ENCODE measurements around the gene ADGB.

Gene ADGB

DNA sequence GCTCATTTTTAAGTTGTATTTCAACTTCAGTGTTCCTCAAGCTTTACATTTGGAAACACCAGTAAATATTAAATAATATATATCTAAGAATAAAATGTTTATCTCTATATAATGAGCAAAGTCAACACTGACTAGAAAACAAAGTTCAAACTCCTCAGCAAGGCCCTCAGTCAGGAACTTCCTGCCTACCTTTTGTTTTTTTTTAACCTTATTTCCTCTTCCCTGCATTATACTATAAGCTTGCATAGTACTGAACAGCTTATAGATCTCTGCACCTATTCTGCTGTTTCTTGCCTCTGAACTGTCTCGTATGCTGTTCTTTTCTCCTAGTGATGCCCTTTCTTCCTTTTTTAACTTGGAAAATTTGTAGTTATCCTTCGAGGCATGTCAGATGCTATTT is 29.6 kb downstream of the ADGB start:
- DNase-seq (ENCODE audit: low read depth in 1 of 2, low spot score in 1 of 2): no peak

DNA sequence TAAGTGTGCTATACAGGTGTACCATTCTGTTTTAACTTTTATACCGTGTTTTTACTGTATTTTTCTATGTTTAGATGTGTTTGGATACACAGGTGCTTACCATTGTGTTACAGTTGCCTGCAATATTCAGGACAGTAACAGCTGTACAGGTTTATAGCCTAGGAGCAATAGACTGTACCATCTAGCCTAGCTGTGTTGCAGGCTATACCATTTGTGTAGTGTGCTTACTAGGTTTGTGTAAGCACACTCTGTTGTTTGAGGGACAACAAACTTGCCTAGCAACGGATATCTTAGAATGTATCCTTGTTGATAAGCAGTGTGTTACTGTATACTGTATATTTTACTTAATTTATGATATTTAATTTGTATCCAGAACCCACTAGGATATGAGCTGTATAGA is 35.2 kb downstream of the ADGB start:
- no peak for DNase-seq (ENCODE audit: low read depth in 1 of 2, low spot score in 1 of 2)

GRCh38 chr6:146635165-146635564 is 36.4 kb downstream of the ADGB start:
- DNase-seq (ENCODE audit: low read depth in 1 of 2, low spot score in 1 of 2): no peak

DNA sequence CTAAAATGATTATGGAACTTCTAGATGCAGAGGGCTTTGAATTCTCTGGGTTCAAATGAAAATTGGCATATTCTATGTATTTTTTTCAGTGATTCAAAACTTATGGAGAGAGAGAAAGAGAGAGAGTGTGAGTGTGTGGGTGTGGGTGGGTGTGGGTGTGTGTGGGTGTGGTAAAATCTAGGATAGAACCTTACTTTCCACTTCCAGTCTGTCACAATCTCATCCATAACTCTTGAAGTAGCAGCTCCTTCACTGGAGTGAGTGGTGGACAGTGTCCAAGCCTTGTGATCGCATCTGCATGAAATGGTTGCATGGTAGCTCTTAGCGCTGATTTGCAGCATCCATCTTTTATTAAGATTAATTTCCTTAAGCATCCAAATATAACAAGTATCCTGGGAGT is 37.7 kb downstream of the ADGB start:
- no peak for DNase-seq (ENCODE audit: low read depth in 1 of 2, low spot score in 1 of 2)

DNA sequence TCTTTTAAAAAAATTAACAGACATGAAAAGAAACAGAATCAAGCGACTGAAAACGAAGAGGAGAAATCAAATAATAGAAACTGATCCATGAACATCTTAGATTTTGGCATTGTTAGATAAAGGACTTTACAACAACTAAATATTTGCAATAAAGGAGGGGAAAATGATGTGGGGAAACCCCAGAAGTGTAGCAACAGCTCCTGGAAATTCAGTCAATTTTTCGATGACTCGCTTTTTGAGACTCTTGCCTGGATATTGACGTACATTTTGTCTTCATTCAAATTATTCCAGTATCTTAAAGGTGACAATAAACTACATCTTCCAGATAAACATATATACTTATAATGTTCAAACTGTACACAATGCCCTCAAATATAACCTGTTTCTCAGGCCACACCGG is 44.1 kb downstream of the ADGB start:
- DNase-seq (ENCODE audit: low read depth in 1 of 2, low spot score in 1 of 2): no peak

GRCh38 chr6:146650799-146651481 is 52.2 kb downstream of the ADGB start:
- no peak for DNase-seq (ENCODE audit: low read depth in 1 of 2, low spot score in 1 of 2)

DNA sequence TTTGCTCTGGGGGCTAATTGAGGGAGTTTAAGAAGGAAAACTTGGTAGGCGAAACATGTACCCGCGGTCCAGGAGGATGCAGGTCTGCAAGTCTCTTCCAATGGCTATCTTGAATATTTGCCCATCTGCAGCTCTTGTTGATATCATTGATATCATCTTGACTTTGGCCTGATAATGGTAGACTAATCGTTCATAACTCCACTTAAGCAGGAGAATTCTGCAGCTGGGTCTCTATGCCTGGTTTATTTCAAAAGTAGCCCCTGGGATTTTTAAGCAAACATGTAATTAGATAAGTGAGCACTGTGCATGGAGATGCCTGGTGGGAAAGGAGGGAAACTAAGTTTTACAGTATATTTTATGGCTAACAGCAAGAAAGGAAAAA is 52.7 kb downstream of the ADGB start:
- no peak for DNase-seq (ENCODE audit: low read depth in 1 of 2, low spot score in 1 of 2)

GRCh38 chr6:146657432-146657831 is 58.7 kb downstream of the ADGB start:
- DNase-seq (ENCODE audit: low read depth in 1 of 2, low spot score in 1 of 2): no peak

- no peak for DNase-seq (ENCODE audit: low read depth in 1 of 2, low spot score in 1 of 2)
These were observed 66.1 kb downstream of the ADGB start for GRCh38 chr6:146664871-146665360.

DNA sequence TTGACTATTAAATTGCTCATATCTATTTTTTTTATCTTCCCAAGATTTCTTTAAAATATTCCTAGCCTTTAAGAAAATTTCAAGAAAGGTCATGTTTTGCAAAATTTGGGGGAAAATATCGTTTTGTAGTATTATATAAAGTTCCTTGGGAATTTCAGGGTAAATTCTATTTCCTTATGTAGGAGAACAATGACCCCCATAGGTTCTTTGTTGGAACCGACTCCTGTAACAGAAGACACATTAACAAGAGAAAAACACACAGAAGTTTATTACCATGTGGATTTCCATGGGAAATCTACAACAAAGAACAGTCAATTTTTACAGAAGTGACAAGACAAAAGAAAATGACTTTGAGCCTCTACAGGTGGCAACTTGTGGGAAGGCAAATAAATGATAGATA is 68.1 kb downstream of the ADGB start:
- no peak for DNase-seq (ENCODE audit: low read depth in 1 of 2, low spot score in 1 of 2)

- no peak for DNase-seq (ENCODE audit: low read depth in 1 of 2, low spot score in 1 of 2)
These were observed 71.4 kb downstream of the ADGB start for GRCh38 chr6:146670161-146670560.

- no peak for DNase-seq (ENCODE audit: low read depth in 1 of 2, low spot score in 1 of 2)
These were observed 74.3 kb downstream of the ADGB start for GRCh38 chr6:146673069-146673468.

DNA sequence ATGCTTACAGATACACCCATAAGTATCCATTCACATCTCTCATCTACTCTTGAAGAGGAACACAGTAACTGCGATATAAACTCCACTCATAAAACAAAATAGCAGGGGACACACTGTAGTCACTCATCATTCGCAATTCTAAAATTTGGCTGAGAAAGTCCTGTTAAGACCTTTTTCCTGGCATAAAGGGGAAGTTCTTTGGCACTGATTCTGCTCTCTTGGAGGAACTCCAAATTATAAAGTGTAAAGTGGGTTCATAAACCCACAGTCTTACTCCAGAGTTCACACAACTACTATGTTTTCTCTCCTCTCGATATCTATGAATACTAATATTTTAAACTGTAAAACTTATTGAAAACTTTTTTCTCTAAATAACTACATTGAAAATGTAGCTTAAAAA is 80.6 kb downstream of the ADGB start:
- no peak for DNase-seq (ENCODE audit: low read depth in 1 of 2, low spot score in 1 of 2)

DNA sequence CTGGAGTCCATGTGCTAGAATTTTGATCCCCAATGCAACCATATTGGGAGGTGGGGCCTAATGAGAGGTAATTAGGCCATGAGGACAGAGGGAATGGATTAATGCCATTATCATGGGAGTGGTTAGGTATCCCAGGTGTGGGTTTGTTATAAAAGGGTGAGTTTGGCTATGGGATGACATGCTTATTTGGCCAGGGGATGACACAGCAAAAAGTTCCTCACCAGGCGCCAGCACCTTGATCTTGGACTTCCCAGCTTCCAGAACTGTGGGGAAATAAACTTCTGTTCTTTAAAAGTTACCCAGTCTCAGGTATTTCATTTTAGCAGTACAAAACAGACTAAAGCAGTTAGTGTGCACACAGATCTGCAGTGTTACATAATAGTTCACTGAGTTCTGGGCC is 84.1 kb downstream of the ADGB start:
- DNase-seq (ENCODE audit: low read depth in 1 of 2, low spot score in 1 of 2): no peak

GRCh38 chr6:146689806-146690205 is 91.0 kb downstream of the ADGB start:
- DNase-seq (ENCODE audit: low read depth in 1 of 2, low spot score in 1 of 2): no peak

DNA sequence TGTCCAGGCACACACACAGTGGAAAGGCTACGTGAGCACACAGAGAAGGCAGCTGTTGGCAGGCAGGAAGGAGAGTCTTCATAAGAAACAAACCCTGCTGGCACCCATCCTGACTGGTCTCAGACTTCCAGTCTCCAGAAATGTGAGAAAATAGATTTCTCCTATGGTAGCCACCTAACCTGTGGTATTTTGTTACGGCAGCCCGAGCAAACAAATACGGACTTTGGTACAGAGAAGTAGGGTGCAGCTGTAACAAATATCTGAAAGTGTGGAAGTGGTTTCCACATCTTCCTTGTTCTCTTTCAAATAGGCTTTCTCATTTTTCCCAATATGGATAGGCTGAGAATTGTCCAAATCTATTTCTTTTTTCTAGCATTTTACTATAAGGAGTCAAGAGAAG is 94.6 kb downstream of the ADGB start:
- DNase-seq (ENCODE audit: low read depth in 1 of 2, low spot score in 1 of 2): no peak

- no peak for DNase-seq (ENCODE audit: low read depth in 1 of 2, low spot score in 1 of 2)
These were observed 99.1 kb downstream of the ADGB start for GRCh38 chr6:146697921-146698320.

GRCh38 chr6:146700078-146700686 is 101.4 kb downstream of the ADGB start:
- peak in 1 of 2 donors; percentile 44 for DNase-seq (ENCODE audit: low read depth in 1 of 2, low spot score in 1 of 2)

DNA sequence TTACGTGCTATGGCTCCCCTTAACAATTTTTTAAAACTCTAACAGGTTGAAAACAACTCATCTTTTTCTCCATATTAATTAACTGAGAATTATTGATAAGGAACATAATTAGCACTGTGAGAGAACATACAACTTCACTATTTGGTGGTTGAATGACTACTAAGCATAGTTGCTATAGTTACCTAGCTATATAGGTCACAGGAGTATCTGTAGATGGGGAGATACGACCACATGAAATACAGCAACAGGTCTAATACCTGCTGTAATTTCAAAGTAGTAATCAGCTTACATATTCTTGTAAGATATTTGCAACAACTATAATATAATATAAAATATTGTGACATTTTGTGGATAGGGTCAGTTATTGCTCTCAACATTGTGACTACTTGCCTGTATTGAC is 102.9 kb downstream of the ADGB start:
- no peak for DNase-seq (ENCODE audit: low read depth in 1 of 2, low spot score in 1 of 2)

DNA sequence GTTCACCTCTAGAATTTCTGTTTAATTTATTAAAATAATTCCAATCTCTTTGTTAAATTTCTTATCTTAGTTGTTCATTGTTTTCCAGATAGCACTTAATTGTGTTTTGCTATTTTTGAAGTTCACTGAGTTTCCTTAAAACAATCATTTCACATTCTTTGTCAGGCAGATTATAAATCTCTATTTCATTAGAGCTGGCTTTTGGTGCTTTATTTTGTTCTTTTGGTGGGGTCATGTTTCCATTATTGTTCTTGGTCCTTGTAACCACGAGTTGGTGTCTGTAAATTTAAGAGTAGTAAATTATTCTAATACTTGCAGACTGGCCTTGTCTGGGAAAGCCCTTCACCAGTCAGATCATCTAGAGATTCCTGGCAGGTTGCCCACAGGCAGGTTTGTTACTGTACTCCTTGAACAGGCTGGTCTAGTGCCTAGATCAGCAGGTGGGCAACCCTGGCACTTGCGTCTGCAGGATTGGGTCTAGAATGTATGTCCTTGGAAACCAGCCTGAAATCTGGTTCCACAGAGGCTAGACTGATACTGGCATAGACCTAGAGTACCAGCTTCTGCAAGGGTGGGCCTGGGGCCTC is 110.4 kb downstream of the ADGB start:
- no peak for DNase-seq (ENCODE audit: low read depth in 1 of 2, low spot score in 1 of 2)

DNA sequence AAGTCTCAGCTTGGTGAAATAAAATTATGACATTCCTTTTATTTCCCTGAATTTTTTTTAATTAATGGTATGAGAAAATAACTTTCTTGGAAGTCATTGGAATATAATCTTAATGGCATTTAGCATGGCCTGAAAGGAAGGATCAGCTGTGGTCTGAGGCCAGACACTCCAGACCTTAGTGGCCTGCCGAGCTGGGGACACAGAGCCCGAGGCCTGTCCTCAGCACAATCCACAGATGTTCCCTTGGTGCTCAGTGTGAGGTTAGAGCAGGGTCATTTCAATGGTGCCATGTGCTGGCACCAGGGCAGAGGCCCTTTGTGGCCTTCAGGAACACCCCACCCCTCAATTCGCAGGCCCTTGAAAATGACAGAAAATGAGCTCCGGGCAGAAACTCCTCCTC is 120.6 kb downstream of the ADGB start:
- DNase-seq (ENCODE audit: low read depth in 1 of 2, low spot score in 1 of 2): no peak

DNA sequence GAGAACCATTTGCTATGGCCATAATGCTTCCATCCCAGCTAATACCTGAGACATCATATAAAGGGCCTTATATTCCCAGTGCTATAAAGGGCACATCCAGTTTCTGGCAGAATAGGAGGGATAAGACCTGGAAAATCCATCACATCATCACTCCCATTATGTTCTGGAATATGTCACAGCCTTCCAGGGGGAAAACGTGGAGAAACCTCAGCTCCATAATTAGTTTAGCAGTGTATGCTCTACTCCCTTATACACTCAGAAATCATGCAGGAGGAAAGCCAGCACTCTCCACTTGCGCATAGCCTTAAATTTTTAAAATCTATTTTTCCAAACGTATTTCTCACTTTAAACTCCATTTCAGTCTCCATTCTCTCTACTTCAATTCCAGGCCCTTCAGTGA is 140.9 kb downstream of the ADGB start:
- DNase-seq (ENCODE audit: low read depth in 1 of 2, low spot score in 1 of 2): no peak

DNA sequence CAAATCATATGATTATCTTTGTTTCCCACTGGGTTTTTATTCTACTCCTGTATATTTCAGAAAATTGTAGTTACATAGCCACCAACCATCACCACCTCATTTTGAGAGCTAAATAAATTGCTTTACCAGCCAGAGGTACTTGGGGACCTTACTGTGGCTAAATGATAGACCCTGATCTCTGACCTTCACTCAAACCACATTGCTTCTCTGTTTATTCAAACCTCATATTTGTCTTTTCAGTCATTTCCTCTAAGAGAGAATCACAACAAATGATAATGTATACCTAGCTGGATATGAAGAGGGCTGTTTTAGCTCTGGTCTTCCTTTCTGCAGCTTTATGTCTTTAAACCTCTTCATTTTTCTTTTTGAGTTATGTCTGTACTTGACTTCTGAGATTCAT is 142.8 kb downstream of the ADGB start:
- no peak for DNase-seq (ENCODE audit: low read depth in 1 of 2, low spot score in 1 of 2)

All from activated CD4-positive, alpha-beta T cell treated with anti-CD3 and anti-CD28 coated beads, Interleukin-2, amount 50 U/mL, for 24 hours (primary cell).